Small intestine (tissue), 7 donors: Measurements from ENCODE around the gene DPYSL4. TPM values are rescaled to one million over a fixed set of nuclear protein-coding genes. Genes with fewer than 3 reads are reported as not detected.

ENCODE experiments used
- DNase-seq, 2 donors: peaks; one replicate each; pipeline versions ENCODE4 v3.0.0 to v3.0.0-alpha.2; 2013
- FAIRE-seq: peaks from 2 replicates; lab custom pipeline; 2012; peaks lifted over from hg19 to GRCh38; lab: Jason Lieb, UNC
- H3K27ac ChIP-seq, 3 donors: one replicate each; pipeline ENCODE4 v1.5.1; 2013; ENCODE audit warnings: low read length in 2 of 3, mild to moderate bottlenecking in 2 of 3, control low read depth in 1 of 3, inconsistent platforms in 1 of 3, low read depth in 1 of 3, moderate library complexity in 1 of 3
- H3K27me3 ChIP-seq, 3 donors: one replicate each; pipeline ENCODE4 v1.6.1; 2013; ENCODE audit warnings: low read length in 3 of 3, inconsistent platforms in 1 of 3; ENCODE audit not compliant: control insufficient read depth in 3 of 3, insufficient read depth in 3 of 3
- H3K36me3 ChIP-seq, 3 donors: one replicate each; pipeline ENCODE4 v1.6.1; 2013; ENCODE audit warnings: low read length in 3 of 3, inconsistent platforms in 1 of 3, low read depth in 1 of 3, mild to moderate bottlenecking in 1 of 3, moderate library complexity in 1 of 3; ENCODE audit not compliant: control insufficient read depth in 3 of 3, insufficient read depth in 2 of 3
- H3K4me1 ChIP-seq, 3 donors: one replicate each; pipeline ENCODE4 v1.6.1; 2013; ENCODE audit warnings: low read length in 2 of 3, inconsistent platforms in 1 of 3, low read depth in 1 of 3, mild to moderate bottlenecking in 1 of 3, moderate library complexity in 1 of 3; ENCODE audit not compliant: control insufficient read depth in 3 of 3, insufficient read depth in 2 of 3
- H3K4me3 ChIP-seq, 3 donors: one replicate each; pipeline ENCODE4 v1.5.1; 2013; ENCODE audit warnings: low read length in 3 of 3, control low read depth in 1 of 3, inconsistent platforms in 1 of 3, low read depth in 1 of 3, mild to moderate bottlenecking in 1 of 3, moderate library complexity in 1 of 3
- H3K9me3 ChIP-seq, 2 donors: one replicate each; pipeline ENCODE4 v1.6.1; 2013; ENCODE audit warnings: low read depth in 1 of 2, low read length in 1 of 2; ENCODE audit not compliant: control insufficient read depth in 2 of 2, insufficient read depth in 1 of 2
- WGBS, 3 donors: extraction: QIAGEN DNeasy Blood & Tissue Kit; methylation state at CpG; one replicate each; pipeline ENCODE4 v1.1.7; 2013; 5-methylcytosine and 5-hydroxymethylcytosine counted together
- polyA plus RNA-seq, 4 donors: library from polyadenylated mRNA; stranded (reverse) in 3 of 4; unstranded in 1 of 4; fragments of 200-250 nt in 3 of 4; fragments of 120-200 nt in 1 of 4; gene quantifications; one replicate each; pipeline versions ENCODE4 v1.2.1 to v1.2.3, GENCODE V29; 2013
- donor health status: healthy with polysubstance abuse.
- donor health status: control.
- donor health status: control.
- donor health status: Bipolar disorder and iron deficiency.
- donor health status: healthy.

The DPYSL4 gene
- polyA plus RNA-seq, 4 donors, result 1.0 to 1.2 TPM; not detected in 2

GRCh38 chr10:132202070-132202970 is 15.6 kb downstream of the DPYSL4 start:
- Histone ChIP-seq H3K4me3 (no peak overlapping the region), H3K4me1 (no peaks in the 10 kb centered on the region), H3K27ac (no peak overlapping the region), H3K36me3 (no peaks in the 10 kb centered on the region), H3K27me3 (no peaks in the 10 kb centered on the region), H3K9me3 (no peaks in the 10 kb centered on the region)
- FAIRE-seq, result no peak
- 70 to 82% (median 76%) methylated on average over 48 of the region's 48 CpGs for WGBS, 3 donors
- no peak for DNase-seq

- FAIRE-seq, result no peak
- no peak overlapping the region for H3K27ac ChIP-seq
- 75 to 87% (median 79%) methylated on average over 32 to 34 of the region's 34 CpGs for WGBS, 3 donors
These were observed 16.7 kb downstream of the DPYSL4 start for GRCh38 chr10:132203256-132204077.

GRCh38 chr10:132204078-132204780 is 17.5 kb downstream of the DPYSL4 start:
- H3K4me3 ChIP-seq, result no peak overlapping the region
- no peaks in the 10 kb centered on the region for H3K27me3 ChIP-seq
- FAIRE-seq (no peak), DNase-seq (no peak)
- H3K27ac ChIP-seq, result no peak overlapping the region
- WGBS, 3 donors, result 71 to 81% (median 74%) methylated on average over 20 of the region's 20 CpGs
- H3K4me1 ChIP-seq, result no peaks in the 10 kb centered on the region
- H3K9me3 ChIP-seq, result no peaks in the 10 kb centered on the region
- no peaks in the 10 kb centered on the region for H3K36me3 ChIP-seq

More at GRCh38 chr10:132203256-132204077, 16.7 kb downstream of the DPYSL4 start:
- Histone ChIP-seq H3K36me3 (no peaks in the 10 kb centered on the region), H3K27me3 (no peaks in the 10 kb centered on the region), H3K4me1 (no peaks in the 10 kb centered on the region), H3K4me3 (no peak overlapping the region), H3K9me3 (no peaks in the 10 kb centered on the region)
- DNase-seq, result no peak

GRCh38 chr10:132204781-132205473 is 18.2 kb downstream of the DPYSL4 start:
- no peak overlapping the region for H3K4me3 ChIP-seq
- no peaks in the 10 kb centered on the region for H3K4me1 ChIP-seq
- WGBS, 3 donors, result 75 to 84% (median 78%) methylated on average over 26 to 28 of the region's 28 CpGs
- no peaks in the 10 kb centered on the region for H3K9me3 ChIP-seq
- no peaks in the 10 kb centered on the region for H3K36me3 ChIP-seq
- DNase-seq (no peak), FAIRE-seq (no peak)
- H3K27ac ChIP-seq, result no peak overlapping the region
- no peaks in the 10 kb centered on the region for H3K27me3 ChIP-seq

GRCh38 chr10:132205650-132206376 is 19.1 kb downstream of the DPYSL4 start:
- Histone ChIP-seq H3K27ac (no peak overlapping the region), H3K36me3 (no peaks in the 10 kb centered on the region), H3K4me1 (no peaks in the 10 kb centered on the region), H3K27me3 (no peaks in the 10 kb centered on the region), H3K4me3 (no peak overlapping the region), H3K9me3 (no peaks in the 10 kb centered on the region)
- no peak for DNase-seq
- no peak for FAIRE-seq
- whole genome bisulfite sequencing, 3 donors, result 75 to 79% (median 77%) methylated on average over 31 to 36 of the region's 37 CpGs

- H3K27ac ChIP-seq, result no peak overlapping the region
- H3K36me3 ChIP-seq, result no peaks in the 10 kb centered on the region
- H3K4me1 ChIP-seq, result no peaks in the 10 kb centered on the region
- 72 to 88% (median 80%) methylated on average over 10 to 11 of the region's 11 CpGs for WGBS, 3 donors
- H3K27me3 ChIP-seq, result no peaks in the 10 kb centered on the region
- FAIRE-seq, result no peak
- DNase-seq, result no peak
- no peak overlapping the region for H3K4me3 ChIP-seq
- H3K9me3 ChIP-seq, result no peaks in the 10 kb centered on the region
These were observed 19.6 kb downstream of the DPYSL4 start for GRCh38 chr10:132206377-132206745.

- no peaks in the 10 kb centered on the region for H3K9me3 ChIP-seq
- H3K36me3 ChIP-seq, result no peaks in the 10 kb centered on the region
- WGBS, 3 donors, result 88 to 89% (median 88%) methylated on average over 28 to 29 of the region's 29 CpGs
- FAIRE-seq (no peak), DNase-seq (no peak)
- H3K4me1 ChIP-seq, result no peaks in the 10 kb centered on the region
- H3K27me3 ChIP-seq, result no peaks in the 10 kb centered on the region
- H3K27ac ChIP-seq, result no peak overlapping the region
- no peak overlapping the region for H3K4me3 ChIP-seq
These were observed 20.2 kb downstream of the DPYSL4 start for GRCh38 chr10:132206806-132207535.
